HEK293 (cell line): ENCODE measurements around the gene HES7.

Experiments
- EGR2 ChIP-seq: fragments of 450-650 bp; formaldehyde crosslinking; IDR thresholded peaks from 2 replicates; pipeline ENCODE4 v1.5.1; 2016; ENCODE audit warnings: low read depth, missing biosample characterization, missing genetic modification characterization
- KLF1 ChIP-seq: fragments of 450-650 bp; formaldehyde crosslinking; IDR thresholded peaks from 2 replicates; pipeline ENCODE4 v1.5.1; 2016; ENCODE audit warnings: missing biosample characterization, missing genetic modification characterization
- OSR2 ChIP-seq: fragments of 450-650 bp; formaldehyde crosslinking; IDR thresholded peaks from 2 replicates; pipeline ENCODE4 v1.5.1; 2016; ENCODE audit warnings: missing biosample characterization, missing genetic modification characterization
- SP3 ChIP-seq: fragments of 450-650 bp; formaldehyde crosslinking; IDR thresholded peaks from 2 replicates; pipeline ENCODE4 v1.5.1; 2016; ENCODE audit warnings: missing biosample characterization, missing genetic modification characterization
- TSHZ1 ChIP-seq: fragments of 450-650 bp; formaldehyde crosslinking; IDR thresholded peaks from 2 replicates; pipeline ENCODE4 v1.5.1; 2016; ENCODE audit warnings: missing biosample characterization, missing genetic modification characterization, borderline replicate concordance
- WT1 ChIP-seq: fragments of 450-650 bp; formaldehyde crosslinking; IDR thresholded peaks from 2 replicates; pipeline ENCODE4 v1.5.1; 2016; ENCODE audit warnings: missing biosample characterization, missing genetic modification characterization
- ZBTB21 ChIP-seq: fragments of 450-650 bp; formaldehyde crosslinking; IDR thresholded peaks from 2 replicates; pipeline ENCODE4 v1.5.1; 2017; ENCODE audit warnings: missing biosample characterization, missing genetic modification characterization
- ZBTB48 ChIP-seq: fragments of 450-650 bp; formaldehyde crosslinking; IDR thresholded peaks from 2 replicates; pipeline ENCODE4 v1.5.1; 2016; ENCODE audit warnings: missing biosample characterization, missing genetic modification characterization
- ZFHX2 ChIP-seq: fragments of 450-650 bp; formaldehyde crosslinking; conservative IDR thresholded peaks from 2 replicates; pipeline ENCODE4 v1.5.1; 2016; ENCODE audit warnings: missing biosample characterization, missing genetic modification characterization
- ZIC2 ChIP-seq: fragments of 450-650 bp; formaldehyde crosslinking; IDR thresholded peaks from 2 replicates; pipeline ENCODE4 v1.5.1; 2016; ENCODE audit warnings: missing biosample characterization, missing genetic modification characterization
- ZNF155 ChIP-seq: fragments of 450-650 bp; formaldehyde crosslinking; IDR thresholded peaks from 2 replicates; pipeline ENCODE4 v1.5.1; 2016; ENCODE audit warnings: missing biosample characterization, missing genetic modification characterization
- ZNF221 ChIP-seq: fragments of 450-650 bp; formaldehyde crosslinking; IDR thresholded peaks from 2 replicates; pipeline ENCODE4 v1.5.1; 2017; ENCODE audit warnings: missing biosample characterization, missing genetic modification characterization, borderline replicate concordance
- ZNF398 ChIP-seq: fragments of 450-650 bp; formaldehyde crosslinking; IDR thresholded peaks from 2 replicates; pipeline ENCODE4 v1.5.1; 2017; ENCODE audit warnings: missing biosample characterization, missing genetic modification characterization
- ZNF596 ChIP-seq: fragments of 450-650 bp; IDR thresholded peaks from 2 replicates; pipeline ENCODE4 v1.5.0; 2018; ENCODE audit warnings: missing biosample characterization, mild to moderate bottlenecking, missing genetic modification characterization, moderate library complexity
- ZNF654 ChIP-seq: fragments of 450-650 bp; formaldehyde crosslinking; IDR thresholded peaks from 2 replicates; pipeline ENCODE4 v1.5.1; 2016; ENCODE audit warnings: low read depth, missing biosample characterization, missing genetic modification characterization
- ZNF660 ChIP-seq: fragments of 450-650 bp; IDR thresholded peaks from 2 replicates; pipeline ENCODE4 v1.5.1; 2018; ENCODE audit warnings: missing biosample characterization, mild to moderate bottlenecking, missing genetic modification characterization
- ZNF791 ChIP-seq: fragments of 450-650 bp; formaldehyde crosslinking; IDR thresholded peaks from 2 replicates; pipeline ENCODE4 v1.5.1; 2016; ENCODE audit warnings: missing biosample characterization, missing genetic modification characterization
- ZSCAN30 ChIP-seq: fragments of 450-650 bp; IDR thresholded peaks from 2 replicates; pipeline ENCODE4 v1.5.1; 2018; ENCODE audit warnings: missing biosample characterization, mild to moderate bottlenecking, missing genetic modification characterization, moderate library complexity
- TF ChIP-seq, protein P1 (sequence below): fragments of 450-650 bp; formaldehyde crosslinking; IDR thresholded peaks from 2 replicates; pipeline ENCODE4 v1.5.1; 2016; ENCODE audit warnings: missing biosample characterization, missing genetic modification characterization
- TF ChIP-seq, protein P2 (sequence below): fragments of 450-650 bp; formaldehyde crosslinking; IDR thresholded peaks from 2 replicates; pipeline ENCODE4 v1.5.1; 2017; ENCODE audit warnings: missing biosample characterization, missing genetic modification characterization
- TF ChIP-seq, protein P3 (sequence below): fragments of 450-650 bp; formaldehyde crosslinking; IDR thresholded peaks from 2 replicates; pipeline ENCODE4 v1.5.1; 2016; ENCODE audit warnings: missing biosample characterization, missing genetic modification characterization

Gene HES7

DNA sequence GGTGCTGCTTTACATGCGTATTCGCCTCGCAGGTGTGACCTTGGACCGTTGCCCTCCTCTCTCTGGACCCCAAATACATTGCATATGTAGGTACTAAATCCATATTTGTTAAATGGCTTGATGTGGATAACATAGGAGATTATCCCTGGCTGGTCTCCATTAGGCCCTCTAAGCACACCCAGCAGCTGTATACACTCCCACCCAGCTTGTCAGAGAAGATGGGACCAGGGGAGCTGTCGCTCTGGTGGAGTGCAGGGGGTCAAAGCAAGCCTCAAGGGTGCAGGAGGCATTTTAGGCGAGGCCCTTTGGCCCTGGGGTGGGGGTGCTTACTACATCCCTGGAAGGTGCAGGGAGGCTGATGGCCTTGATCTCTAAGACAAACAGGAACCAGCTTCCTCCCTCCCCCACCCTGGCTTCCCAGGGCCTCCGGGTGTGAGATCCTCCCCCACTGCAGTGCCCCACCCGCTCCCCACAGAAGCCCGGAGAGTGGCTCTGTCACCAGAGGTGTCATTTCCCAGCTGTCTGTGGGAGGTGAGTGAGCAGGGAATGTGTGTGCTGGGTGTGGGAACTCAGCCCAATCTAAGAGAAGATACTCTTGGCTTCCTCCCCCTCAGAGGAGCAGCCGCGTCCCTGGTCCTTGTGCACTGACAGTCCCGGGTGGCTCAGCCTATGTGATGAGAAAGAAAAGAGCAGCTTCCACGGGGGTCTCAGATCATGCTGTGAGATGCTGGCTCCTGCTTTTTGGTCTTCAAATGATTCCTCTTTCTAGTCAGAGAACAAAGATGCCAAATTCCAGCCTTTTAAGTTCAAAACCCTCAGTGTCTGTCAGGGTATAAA lies 40.3 kb upstream of the HES7 start (continued):
- peak; percentile 91 for TF ChIP-seq ZNF398 (tag by site-specific recombination)
- TF ChIP-seq TSHZ1 (tag by site-specific recombination) = no peak
- peak; percentile 70 for TF ChIP-seq ZBTB48 (tag by site-specific recombination)
- 0 out of 2 replicates have a peak, but pooled peaks have one; percentile 47 for TF ChIP-seq ZNF660 (tag by site-specific recombination)
- TF ChIP-seq ZFHX2 (tag by site-specific recombination) = peak; percentile 86
- TF ChIP-seq OSR2 (tag by site-specific recombination) = peak; percentile 70
- TF ChIP-seq SP3 (tag by site-specific recombination) = peak; percentile 17; the same call in 1 of the 2 replicates
- TF ChIP-seq EGR2 = peak; percentile 91
- no peak for TF ChIP-seq ZNF155 (tag by site-specific recombination)
- peak; percentile 71 for TF ChIP-seq ZIC2 (tag by site-specific recombination)
- TF ChIP-seq, protein P1, sequence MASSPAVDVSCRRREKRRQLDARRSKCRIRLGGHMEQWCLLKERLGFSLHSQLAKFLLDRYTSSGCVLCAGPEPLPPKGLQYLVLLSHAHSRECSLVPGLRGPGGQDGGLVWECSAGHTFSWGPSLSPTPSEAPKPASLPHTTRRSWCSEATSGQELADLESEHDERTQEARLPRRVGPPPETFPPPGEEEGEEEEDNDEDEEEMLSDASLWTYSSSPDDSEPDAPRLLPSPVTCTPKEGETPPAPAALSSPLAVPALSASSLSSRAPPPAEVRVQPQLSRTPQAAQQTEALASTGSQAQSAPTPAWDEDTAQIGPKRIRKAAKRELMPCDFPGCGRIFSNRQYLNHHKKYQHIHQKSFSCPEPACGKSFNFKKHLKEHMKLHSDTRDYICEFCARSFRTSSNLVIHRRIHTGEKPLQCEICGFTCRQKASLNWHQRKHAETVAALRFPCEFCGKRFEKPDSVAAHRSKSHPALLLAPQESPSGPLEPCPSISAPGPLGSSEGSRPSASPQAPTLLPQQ (tag by site-specific recombination) = no peak
- no peak for TF ChIP-seq ZNF221 (tag by site-specific recombination)
- no peak for TF ChIP-seq ZNF596
- TF ChIP-seq, protein P2, sequence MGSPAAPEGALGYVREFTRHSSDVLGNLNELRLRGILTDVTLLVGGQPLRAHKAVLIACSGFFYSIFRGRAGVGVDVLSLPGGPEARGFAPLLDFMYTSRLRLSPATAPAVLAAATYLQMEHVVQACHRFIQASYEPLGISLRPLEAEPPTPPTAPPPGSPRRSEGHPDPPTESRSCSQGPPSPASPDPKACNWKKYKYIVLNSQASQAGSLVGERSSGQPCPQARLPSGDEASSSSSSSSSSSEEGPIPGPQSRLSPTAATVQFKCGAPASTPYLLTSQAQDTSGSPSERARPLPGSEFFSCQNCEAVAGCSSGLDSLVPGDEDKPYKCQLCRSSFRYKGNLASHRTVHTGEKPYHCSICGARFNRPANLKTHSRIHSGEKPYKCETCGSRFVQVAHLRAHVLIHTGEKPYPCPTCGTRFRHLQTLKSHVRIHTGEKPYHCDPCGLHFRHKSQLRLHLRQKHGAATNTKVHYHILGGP (tag by site-specific recombination) = peak; percentile 17; the same call in 1 of the 2 replicates
- no peak for TF ChIP-seq ZNF654 (tag by site-specific recombination)
- 0 out of 2 replicates have a peak, but pooled peaks have one; percentile 14 for TF ChIP-seq ZBTB21
- TF ChIP-seq WT1 (tag by site-specific recombination) = peak; percentile 72
- TF ChIP-seq ZSCAN30 (tag by site-specific recombination) = 0 out of 2 replicates have a peak, but pooled peaks have one; percentile 6
- TF ChIP-seq, protein P3, sequence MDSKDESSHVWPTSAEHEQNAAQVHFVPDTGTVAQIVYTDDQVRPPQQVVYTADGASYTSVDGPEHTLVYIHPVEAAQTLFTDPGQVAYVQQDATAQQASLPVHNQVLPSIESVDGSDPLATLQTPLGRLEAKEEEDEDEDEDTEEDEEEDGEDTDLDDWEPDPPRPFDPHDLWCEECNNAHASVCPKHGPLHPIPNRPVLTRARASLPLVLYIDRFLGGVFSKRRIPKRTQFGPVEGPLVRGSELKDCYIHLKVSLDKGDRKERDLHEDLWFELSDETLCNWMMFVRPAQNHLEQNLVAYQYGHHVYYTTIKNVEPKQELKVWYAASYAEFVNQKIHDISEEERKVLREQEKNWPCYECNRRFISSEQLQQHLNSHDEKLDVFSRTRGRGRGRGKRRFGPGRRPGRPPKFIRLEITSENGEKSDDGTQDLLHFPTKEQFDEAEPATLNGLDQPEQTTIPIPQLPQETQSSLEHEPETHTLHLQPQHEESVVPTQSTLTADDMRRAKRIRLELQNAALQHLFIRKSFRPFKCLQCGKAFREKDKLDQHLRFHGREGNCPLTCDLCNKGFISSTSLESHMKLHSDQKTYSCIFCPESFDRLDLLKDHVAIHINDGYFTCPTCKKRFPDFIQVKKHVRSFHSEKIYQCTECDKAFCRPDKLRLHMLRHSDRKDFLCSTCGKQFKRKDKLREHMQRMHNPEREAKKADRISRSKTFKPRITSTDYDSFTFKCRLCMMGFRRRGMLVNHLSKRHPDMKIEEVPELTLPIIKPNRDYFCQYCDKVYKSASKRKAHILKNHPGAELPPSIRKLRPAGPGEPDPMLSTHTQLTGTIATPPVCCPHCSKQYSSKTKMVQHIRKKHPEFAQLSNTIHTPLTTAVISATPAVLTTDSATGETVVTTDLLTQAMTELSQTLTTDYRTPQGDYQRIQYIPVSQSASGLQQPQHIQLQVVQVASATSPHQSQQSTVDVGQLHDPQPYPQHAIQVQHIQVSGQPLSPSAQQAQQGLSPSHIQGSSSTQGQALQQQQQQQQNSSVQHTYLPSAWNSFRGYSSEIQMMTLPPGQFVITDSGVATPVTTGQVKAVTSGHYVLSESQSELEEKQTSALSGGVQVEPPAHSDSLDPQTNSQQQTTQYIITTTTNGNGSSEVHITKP = peak; percentile 58; the same call in 1 of the 2 replicates
- no peak for TF ChIP-seq ZNF791 (tag by site-specific recombination)
- peak; percentile 76 for TF ChIP-seq KLF1 (tag by site-specific recombination)
- TF ChIP-seq, all 188 proteins: peak for 28
